Naive thymus-derived CD4-positive, alpha-beta T cell (primary cell): ENCODE measurements around the gene KCNK1. TPM values are rescaled to one million over a fixed set of nuclear protein-coding genes. Genes with fewer than 3 reads are reported as not detected.

Experiments used
- ATAC-seq: fragments of 150-1000 bp; cut with Tn5 transposase; 2 replicates; pipeline ENCODE4 v1.10.0; 2021; ENCODE audit warnings: mild to moderate bottlenecking, moderate library complexity
- CTCF ChIA-PET: fragments of 350-600 bp; sonication (Branson Sonifier 250); formaldehyde crosslinking; loops from one replicate; lab custom pipeline; 2021; ENCODE audit warnings: antibody characterized with exemption; lab: Charles Lee
- POLR2A ChIA-PET: fragments of 350-600 bp; sonication (Branson Sonifier 250); formaldehyde crosslinking; loops from one replicate; lab custom pipeline; 2021; ENCODE audit warnings: antibody characterized with exemption, inconsistent platforms; lab: Charles Lee
- DNase-seq, 9 donors: peaks; one replicate each; pipeline versions ENCODE4 v3.0.0 to v3.0.0-alpha.2; 2020 to 2022; ENCODE audit warnings: mixed read lengths in 1 of 9
- H3K27ac ChIP-seq: one replicate; pipeline ENCODE4 v1.7.0; 2013; ENCODE audit warnings: mild to moderate bottlenecking, low read depth, low read length, moderate library complexity
- H3K27me3 ChIP-seq, 2 donors: one replicate each; pipeline ENCODE4 v1.7.0; 2013; ENCODE audit warnings: low read length in 2 of 2, mild to moderate bottlenecking in 2 of 2, moderate library complexity in 2 of 2; ENCODE audit not compliant: control insufficient read depth in 2 of 2, insufficient read depth in 2 of 2
- H3K36me3 ChIP-seq, 3 experiments: 1 replicate in 2 of 3; 2 replicates in 1 of 3; pipeline ENCODE4 v1.7.0; 2013; ENCODE audit warnings: low read length in 3 of 3, mild to moderate bottlenecking in 3 of 3, moderate library complexity in 1 of 3; ENCODE audit not compliant: insufficient read depth in 3 of 3, control insufficient read depth in 2 of 3
- H3K4me1 ChIP-seq, 2 donors: one replicate each; pipeline ENCODE4 v1.7.0; 2013; ENCODE audit warnings: low read length in 2 of 2, mild to moderate bottlenecking in 2 of 2, moderate library complexity in 1 of 2; ENCODE audit not compliant: control insufficient read depth in 2 of 2, insufficient read depth in 2 of 2
- H3K4me3 ChIP-seq: 2 replicates; pipeline ENCODE4 v1.7.0; 2013; ENCODE audit warnings: mild to moderate bottlenecking, low read length
- H3K9me3 ChIP-seq, 3 experiments: 1 replicate in 2 of 3; 2 replicates in 1 of 3; pipeline ENCODE4 v1.7.0; 2013; ENCODE audit warnings: low read length in 3 of 3; ENCODE audit not compliant: control insufficient read depth in 2 of 3
- H3K27ac Mint-ChIP-seq, 9 donors: one replicate each; pipeline ENCODE4 v1.8.0; 2020 to 2022; ENCODE audit warnings: mixed read lengths in 9 of 9, mild to moderate bottlenecking in 8 of 9, moderate library complexity in 5 of 9, inconsistent platforms in 2 of 9
- H3K27me3 Mint-ChIP-seq, 5 donors: one replicate each; pipeline ENCODE4 v1.8.0; 2021 to 2022; ENCODE audit warnings: mixed read lengths in 5 of 5, mild to moderate bottlenecking in 1 of 5
- H3K36me3 Mint-ChIP-seq, 5 donors: one replicate each; pipeline ENCODE4 v1.8.0; 2020 to 2022; ENCODE audit warnings: mixed read lengths in 5 of 5, mild to moderate bottlenecking in 3 of 5, inconsistent platforms in 1 of 5
- H3K4me1 Mint-ChIP-seq, 7 donors: one replicate each; pipeline ENCODE4 v1.8.0; 2020 to 2022; ENCODE audit warnings: mixed read lengths in 7 of 7, mild to moderate bottlenecking in 3 of 7, inconsistent platforms in 1 of 7
- H3K4me3 Mint-ChIP-seq, 10 donors: one replicate each; pipeline ENCODE4 v1.8.0; 2020 to 2022; ENCODE audit warnings: mild to moderate bottlenecking in 10 of 10, mixed read lengths in 10 of 10, moderate library complexity in 6 of 10, inconsistent platforms in 2 of 10
- H3K9me3 Mint-ChIP-seq, 11 donors: one replicate each; pipeline ENCODE4 v1.8.0; 2020 to 2022; ENCODE audit warnings: mixed read lengths in 11 of 11, mild to moderate bottlenecking in 4 of 11, inconsistent platforms in 1 of 11, moderate library complexity in 1 of 11
- intact Hi-C, 2 donors: fragments of 100-400 bp; cut with micrococcal nuclease; formaldehyde crosslinking; loops; one replicate each; pipeline ENCODE4 v1.15.1; 2023
- polyA plus RNA-seq, 2 donors: library from polyadenylated mRNA; unstranded; fragments of 300-500 nt; fragmentation: Illumina TruSeq; gene quantifications; one replicate each; pipeline ENCODE4 v1.2.3, GENCODE V29; 2021
- total RNA-seq, 6 experiments: library from RNA in 5 of 6; stranded (reverse) in 5 of 6; gene quantifications; 1 replicate in 5 of 6; 2 replicates in 1 of 6; pipeline ENCODE4 v1.2.3 and lab custom pipeline; 2021 to 2026

The KCNK1 gene
- total and polyA plus RNA-seq, 7 experiments from 2014 or later, result 1.1 TPM; not detected in 6

- no peak overlapping the region for H3K4me3 Mint-ChIP-seq
- Histone ChIP-seq H3K4me1 (no peaks in the 10 kb centered on the region), H3K9me3 (no peaks in the 10 kb centered on the region), H3K36me3 (no peaks in the 10 kb centered on the region), H3K27me3 (no peaks in the 10 kb centered on the region), H3K27ac (no peak overlapping the region), H3K4me3 (no peak overlapping the region)
- intact Hi-C loops, result no loop called here
- no peak for DNase-seq
- peaks cover 0 to 2% (median 0%) of the 10 kb centered on the region in 11 donors for H3K9me3 Mint-ChIP-seq
- H3K36me3 Mint-ChIP-seq, result no peaks in the 10 kb centered on the region
- no peaks in the 10 kb centered on the region for H3K4me1 Mint-ChIP-seq
- ATAC-seq, result no peak
- CTCF ChIA-PET, result no interaction called here
- H3K27me3 Mint-ChIP-seq, result peaks cover 3 to 24% (median 17%) of the 10 kb centered on the region in 5 donors
- POLR2A ChIA-PET, result no interaction called here
- no peak overlapping the region for H3K27ac Mint-ChIP-seq
These were observed 90.4 kb downstream of the KCNK1 start for GRCh38 chr1:233704170-233704897.

GRCh38 chr1:233704898-233705723 lies 91.2 kb downstream of the KCNK1 start:
- Mint-ChIP-seq H3K27me3 (peaks cover 3 to 20% (median 13%) of the 10 kb centered on the region in 5 donors), H3K4me1 (no peaks in the 10 kb centered on the region), H3K9me3 (peaks cover 0 to 2% (median 0%) of the 10 kb centered on the region in 11 donors), H3K4me3 (no peak overlapping the region), H3K27ac (no peak overlapping the region), H3K36me3 (no peaks in the 10 kb centered on the region)
- no peaks in the 10 kb centered on the region for H3K9me3 ChIP-seq
- ChIA-PET CTCF (no interaction called here), POLR2A (no interaction called here)
- H3K4me1 ChIP-seq, result no peaks in the 10 kb centered on the region
- intact Hi-C loops, result no loop called here
- H3K36me3 ChIP-seq, result no peaks in the 10 kb centered on the region
- ATAC-seq (no peak), DNase-seq (no peak)
- no peak overlapping the region for H3K27ac ChIP-seq
- no peaks in the 10 kb centered on the region for H3K27me3 ChIP-seq
- H3K4me3 ChIP-seq, result no peak overlapping the region

- ATAC-seq (no peak), DNase-seq (no peak)
- Mint-ChIP-seq H3K4me3 (no peak overlapping the region), H3K27me3 (peaks cover 3 to 16% (median 9%) of the 10 kb centered on the region in 5 donors), H3K36me3 (no peaks in the 10 kb centered on the region), H3K27ac (no peak overlapping the region), H3K4me1 (no peaks in the 10 kb centered on the region), H3K9me3 (peaks cover 0 to 9% (median 0%) of the 10 kb centered on the region in 11 donors)
- no peak overlapping the region for H3K4me3 ChIP-seq
- CTCF ChIA-PET, result interaction anchor here (0.6 kb wide), 1 partner anchor 42 kb away, joined by 3 read pairs; no protein-coding TSS in a partner anchor
- H3K36me3 ChIP-seq, result no peaks in the 10 kb centered on the region
- no peaks in the 10 kb centered on the region for H3K27me3 ChIP-seq
- no peaks in the 10 kb centered on the region for H3K4me1 ChIP-seq
- intact Hi-C loops, result no loop called here
- POLR2A ChIA-PET, result no interaction called here
- no peak overlapping the region for H3K27ac ChIP-seq
- H3K9me3 ChIP-seq, result no peaks in the 10 kb centered on the region
These were observed 93.4 kb downstream of the KCNK1 start for GRCh38 chr1:233707153-233707879.

- Mint-ChIP-seq H3K27ac (no peak overlapping the region), H3K36me3 (no peaks in the 10 kb centered on the region), H3K27me3 (peaks cover 2 to 21% (median 12%) of the 10 kb centered on the region in 5 donors), H3K4me1 (no peaks in the 10 kb centered on the region), H3K9me3 (peaks cover 0 to 14% (median 0%) of the 10 kb centered on the region in 11 donors), H3K4me3 (no peak overlapping the region)
- H3K36me3 ChIP-seq, result no peaks in the 10 kb centered on the region
- DNase-seq, result no peak
- no peak for ATAC-seq
- intact Hi-C loops, result no loop called here
- H3K9me3 ChIP-seq, result no peaks in the 10 kb centered on the region
- CTCF ChIA-PET, result no interaction called here
- H3K27me3 ChIP-seq, result no peaks in the 10 kb centered on the region
- H3K4me3 ChIP-seq, result no peak overlapping the region
- H3K27ac ChIP-seq, result no peak overlapping the region
- no peaks in the 10 kb centered on the region for H3K4me1 ChIP-seq
- POLR2A ChIA-PET, result no interaction called here
These were observed 94.2 kb downstream of the KCNK1 start for GRCh38 chr1:233707880-233708815.

GRCh38 chr1:233710031-233710430 lies 96.1 kb downstream of the KCNK1 start:
- Histone ChIP-seq H3K27me3 (no peaks in the 10 kb centered on the region), H3K36me3 (no peaks in the 10 kb centered on the region), H3K9me3 (no peaks in the 10 kb centered on the region), H3K27ac (no peak overlapping the region), H3K4me3 (no peak overlapping the region), H3K4me1 (no peaks in the 10 kb centered on the region)
- Mint-ChIP-seq H3K36me3 (no peaks in the 10 kb centered on the region), H3K27me3 (peaks cover 0 to 23% (median 12%) of the 10 kb centered on the region in 5 donors), H3K4me3 (no peak overlapping the region), H3K27ac (no peak overlapping the region), H3K9me3 (peaks cover 0 to 14% (median 0%) of the 10 kb centered on the region in 11 donors), H3K4me1 (no peaks in the 10 kb centered on the region)
- intact Hi-C loops, result no loop called here
- ChIA-PET CTCF (no interaction called here), POLR2A (no interaction called here)
- DNase-seq, result no peak
- ATAC-seq, result no peak

- DNase-seq (no peak), ATAC-seq (no peak)
- no peaks in the 10 kb centered on the region for H3K27me3 ChIP-seq
- intact Hi-C loops, result no loop called here
- ChIA-PET POLR2A (no interaction called here), CTCF (no interaction called here)
- H3K9me3 Mint-ChIP-seq, result peaks cover 0 to 14% (median 0%) of the 10 kb centered on the region in 11 donors
- no peak overlapping the region for H3K27ac Mint-ChIP-seq
- H3K36me3 Mint-ChIP-seq, result no peaks in the 10 kb centered on the region
- no peaks in the 10 kb centered on the region for H3K36me3 ChIP-seq
- no peaks in the 10 kb centered on the region for H3K4me1 Mint-ChIP-seq
- no peak overlapping the region for H3K4me3 Mint-ChIP-seq
- peaks cover 0 to 23% (median 12%) of the 10 kb centered on the region in 5 donors for H3K27me3 Mint-ChIP-seq
- H3K4me3 ChIP-seq, result no peak overlapping the region
- no peak overlapping the region for H3K27ac ChIP-seq
- H3K4me1 ChIP-seq, result no peaks in the 10 kb centered on the region
- no peaks in the 10 kb centered on the region for H3K9me3 ChIP-seq
These were observed 96.6 kb downstream of the KCNK1 start for GRCh38 chr1:233710507-233710906.
